Fibroblast of gingiva (primary cell): ENCODE measurements around the gene ARHGAP18.

ENCODE experiments used
- DNase-seq: peaks from one replicate; pipeline ENCODE4 v3.0.0-alpha.2; 2011; ENCODE audit warnings: low read depth

ARHGAP18 gene

GRCh38 chr6:129709769-129710449 lies at the start of gene ARHGAP18:
ARHGAP18 (minus strand) TSS chr6:129710177; CDS start chr6:129710136, 41 bp downstream.
- DNase-seq = peak; percentile 94

GRCh38 chr6:129755787-129756186 lies 45.8 kb upstream of the ARHGAP18 start:
- no peak for DNase-seq

GRCh38 chr6:129754750-129755149 lies 44.8 kb upstream of the ARHGAP18 start:
- no peak for DNase-seq

GRCh38 chr6:129753422-129753821 lies 43.4 kb upstream of the ARHGAP18 start:
- DNase-seq = no peak

- no peak for DNase-seq
Measured at GRCh38 chr6:129751384-129751783, 41.4 kb upstream of the ARHGAP18 start.

GRCh38 chr6:129750360-129750759 lies 40.4 kb upstream of the ARHGAP18 start:
- DNase-seq = no peak

GRCh38 chr6:129749749-129750120 lies 39.8 kb upstream of the ARHGAP18 start:
- peak; percentile 73 for DNase-seq

GRCh38 chr6:129748901-129749748 lies 39.1 kb upstream of the ARHGAP18 start:
- DNase-seq = no peak

GRCh38 chr6:129748212-129748900 lies 38.4 kb upstream of the ARHGAP18 start:
- peak; percentile 36 for DNase-seq

GRCh38 chr6:129747588-129748112 lies 37.7 kb upstream of the ARHGAP18 start:
- DNase-seq = no peak

- DNase-seq = no peak
Measured at GRCh38 chr6:129744880-129745237, 34.9 kb upstream of the ARHGAP18 start.

GRCh38 chr6:129744201-129744879 lies 34.4 kb upstream of the ARHGAP18 start:
- peak; percentile 89 for DNase-seq

- DNase-seq = no peak
Measured at GRCh38 chr6:129740013-129740412, 30.0 kb upstream of the ARHGAP18 start.

GRCh38 chr6:129736105-129736504 lies 26.1 kb upstream of the ARHGAP18 start:
- DNase-seq = no peak

- DNase-seq = no peak
Measured at GRCh38 chr6:129733290-129733689, 23.3 kb upstream of the ARHGAP18 start.

GRCh38 chr6:129732542-129732941 lies 22.6 kb upstream of the ARHGAP18 start:
- no peak for DNase-seq

GRCh38 chr6:129732034-129732433 lies 22.1 kb upstream of the ARHGAP18 start:
- DNase-seq = no peak

- no peak for DNase-seq
Measured at GRCh38 chr6:129731428-129731827, 21.5 kb upstream of the ARHGAP18 start.

GRCh38 chr6:129730477-129731165 lies 20.6 kb upstream of the ARHGAP18 start:
- DNase-seq = no peak

GRCh38 chr6:129726650-129727049 lies 16.7 kb upstream of the ARHGAP18 start:
- DNase-seq = no peak

- no peak for DNase-seq
Measured at GRCh38 chr6:129725341-129725740, 15.4 kb upstream of the ARHGAP18 start.
